NB4 (cell line): ENCODE results near the gene KLC1.

Source experiments
- DNase-seq: peaks from one replicate; pipeline ENCODE4 v3.0.0; 2010; ENCODE audit warnings: low read depth
- H3K4me3 ChIP-seq: one replicate; pipeline ENCODE4 v1.5.1; 2011; ENCODE audit warnings: mild to moderate bottlenecking, low read depth, low read length, moderate library complexity
- CTCF ChIP-seq: IDR thresholded peaks from one replicate; pipeline ENCODE4 v1.5.1; 2012; ENCODE audit warnings: low read depth, low read length
- MAX ChIP-seq: IDR thresholded peaks from 2 replicates; pipeline ENCODE4 v1.6.1; 2011; ENCODE audit warnings: low read depth, low read length
- MYC ChIP-seq: IDR thresholded peaks from 2 replicates; pipeline ENCODE4 v1.6.1; 2011; ENCODE audit warnings: low read depth, low read length
- POLR2A ChIP-seq: IDR thresholded peaks from 2 replicates; pipeline ENCODE4 v1.6.1; 2011; ENCODE audit warnings: mild to moderate bottlenecking; ENCODE audit not compliant: insufficient read length; ENCODE audit errors: extremely low read depth

Gene KLC1

DNA sequence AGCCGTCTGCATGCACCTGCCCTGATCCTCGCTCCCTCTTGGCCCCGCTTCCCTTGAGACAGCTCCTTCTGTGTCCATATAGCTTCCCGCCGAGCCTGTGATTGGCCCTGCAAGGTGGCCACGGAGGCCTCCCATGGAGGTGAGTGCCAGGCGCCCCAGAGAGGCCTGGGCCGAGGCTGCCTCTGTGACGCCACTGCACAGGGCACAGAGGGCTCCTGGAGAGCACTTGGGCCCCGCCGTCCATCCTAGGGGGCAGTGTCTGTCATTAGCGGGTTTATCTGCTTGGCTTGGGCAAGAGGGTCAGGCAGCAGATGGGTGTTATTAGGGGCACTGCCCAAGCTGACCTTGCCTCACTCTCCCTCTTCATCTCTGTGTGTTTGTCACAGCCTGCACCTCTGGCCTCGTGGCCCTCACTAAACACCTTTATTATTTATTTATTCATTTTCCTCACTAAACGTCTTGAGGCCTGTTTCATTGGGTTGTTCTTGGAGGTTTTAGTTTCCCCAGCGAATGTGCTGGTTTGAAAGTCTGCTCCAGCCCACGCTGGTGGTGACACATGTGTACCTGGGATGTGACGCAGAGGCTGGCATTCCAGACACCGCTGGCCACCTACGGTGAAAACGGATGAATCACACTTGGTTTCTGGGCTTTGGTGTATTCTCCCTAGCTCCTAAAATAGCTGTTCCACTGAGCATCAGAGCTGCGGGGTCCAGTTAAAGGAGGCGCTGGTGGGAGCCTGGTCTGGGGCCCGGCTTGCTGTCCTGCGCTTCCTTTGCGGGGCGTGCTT is 92.5 kb downstream of the KLC1 start:
- no peak overlapping the region for H3K4me3 ChIP-seq
- TF ChIP-seq MYC (no peak), CTCF (no peak), MAX (no peak), POLR2A (no peak)

DNA sequence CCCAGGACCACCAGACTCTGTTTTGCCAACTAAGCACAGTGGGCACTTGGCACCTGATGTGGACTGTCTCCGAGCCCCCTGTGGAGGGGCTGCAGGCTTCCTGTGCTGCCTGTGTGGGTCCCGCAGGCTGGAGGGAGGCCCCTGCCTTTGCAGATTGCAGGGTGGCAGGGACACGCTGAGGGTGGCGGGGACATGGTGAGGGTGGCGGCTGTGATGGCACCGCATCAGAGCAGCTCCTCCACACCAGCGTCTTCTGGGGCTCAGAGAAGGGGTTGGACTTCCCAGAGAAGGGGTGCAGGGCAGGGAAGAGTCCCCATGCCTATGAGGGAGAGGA is 94.7 kb downstream of the KLC1 start:
- TF ChIP-seq CTCF, result no peak
- no peak for TF ChIP-seq POLR2A
- TF ChIP-seq MAX, result no peak
- TF ChIP-seq MYC, result no peak
- no peak for DNase-seq
- no peak overlapping the region for H3K4me3 ChIP-seq

More for the DNA sequence above, 92.5 kb downstream of the KLC1 start:
- no peak for DNase-seq

DNA sequence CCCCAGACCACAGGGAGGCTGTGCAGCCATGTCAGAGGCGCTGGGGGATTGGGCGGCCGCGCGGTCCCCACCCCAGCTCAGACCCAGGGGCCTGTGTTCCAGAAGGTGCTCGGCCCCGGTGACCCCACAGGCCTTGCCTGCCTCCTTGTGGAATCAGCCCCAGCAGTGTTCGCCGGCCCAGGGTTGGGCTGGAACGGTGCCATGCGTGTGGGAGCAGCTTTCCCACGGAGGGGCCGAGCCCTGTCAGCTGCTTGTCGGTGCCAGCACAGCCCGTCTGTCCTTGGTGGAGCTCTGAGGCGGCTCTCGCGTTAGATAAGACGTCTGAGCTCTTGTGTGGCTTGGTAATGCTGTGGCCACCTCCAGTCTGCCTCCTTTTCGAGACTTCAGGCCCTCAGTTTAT is 95.1 kb downstream of the KLC1 start:
- DNase-seq, result no peak
- H3K4me3 ChIP-seq, result no peak overlapping the region
- TF ChIP-seq MAX, result no peak
- no peak for TF ChIP-seq CTCF
- no peak for TF ChIP-seq POLR2A
- no peak for TF ChIP-seq MYC

- no peak for DNase-seq
- no peak for TF ChIP-seq POLR2A
- no peak for TF ChIP-seq MAX
- TF ChIP-seq MYC, result no peak
- TF ChIP-seq CTCF, result no peak
- no peak overlapping the region for H3K4me3 ChIP-seq
Measured at GRCh38 chr14:103725001-103725682, 96.1 kb downstream of the KLC1 start.

- no peak for TF ChIP-seq POLR2A
- no peak for TF ChIP-seq CTCF
- no peak for TF ChIP-seq MAX
- no peak for TF ChIP-seq MYC
- no peak for DNase-seq
- no peak overlapping the region for H3K4me3 ChIP-seq
Measured at GRCh38 chr14:103725739-103726395, 96.9 kb downstream of the KLC1 start.
